Trophoblast cell (in vitro differentiated cells and primary cell): ENCODE data around the gene RAB36. TPM values are rescaled to one million over a fixed set of nuclear protein-coding genes. Genes with fewer than 3 reads are reported as not detected.

Experiments used
- DNase-seq, 2 donors: peaks; one replicate each; pipeline ENCODE4 v3.0.0-alpha.2; 2016
- H2AFZ ChIP-seq: 2 replicates; pipeline ENCODE4 v1.6.1; 2013; ENCODE audit warnings: low read length, moderate library complexity, mild to moderate bottlenecking; ENCODE audit not compliant: insufficient read depth, poor library complexity
- H2AK5ac ChIP-seq: 2 replicates; pipeline ENCODE4 v1.6.1; 2013; ENCODE audit warnings: mild to moderate bottlenecking, low read length
- H2BK120ac ChIP-seq: 2 replicates; pipeline ENCODE4 v1.6.1; 2013; ENCODE audit warnings: low read length, mild to moderate bottlenecking, moderate library complexity; ENCODE audit not compliant: insufficient read depth, poor library complexity
- H2BK12ac ChIP-seq: 2 replicates; pipeline ENCODE4 v1.6.1; 2013; ENCODE audit warnings: mild to moderate bottlenecking, low read length, moderate library complexity
- H2BK5ac ChIP-seq: 2 replicates; pipeline ENCODE4 v1.6.1; 2013; ENCODE audit warnings: low read length, low read depth, moderate library complexity, mild to moderate bottlenecking; ENCODE audit not compliant: poor library complexity
- H3K14ac ChIP-seq: 2 replicates; pipeline ENCODE4 v1.6.1; 2013; ENCODE audit warnings: mild to moderate bottlenecking, low read length
- H3K18ac ChIP-seq: 2 replicates; pipeline ENCODE4 v1.6.1; 2013; ENCODE audit warnings: mild to moderate bottlenecking, low read length
- H3K23ac ChIP-seq: 2 replicates; pipeline ENCODE4 v1.6.1; 2013; ENCODE audit warnings: low read length
- H3K27ac ChIP-seq: 2 replicates; pipeline ENCODE4 v1.5.1; 2013; ENCODE audit warnings: low read depth, mild to moderate bottlenecking, inconsistent platforms, low read length, moderate library complexity
- H3K27me3 ChIP-seq: 2 replicates; pipeline ENCODE4 v1.6.1; 2013; ENCODE audit warnings: inconsistent platforms, mild to moderate bottlenecking, low read length, moderate library complexity; ENCODE audit not compliant: insufficient read depth
- H3K36me3 ChIP-seq, 2 experiments: 1 replicate in 1 of 2; 2 replicates in 1 of 2; pipeline ENCODE4 v1.6.1; 2013; ENCODE audit warnings: low read length in 2 of 2, mild to moderate bottlenecking in 2 of 2, moderate library complexity in 1 of 2; ENCODE audit not compliant: insufficient read depth in 2 of 2, control insufficient read depth in 1 of 2
- H3K4ac ChIP-seq: 2 replicates; pipeline ENCODE4 v1.6.1; 2013; ENCODE audit warnings: low read depth, mild to moderate bottlenecking, low read length, moderate library complexity
- H3K4me1 ChIP-seq, 2 experiments: 1 replicate in 1 of 2; 2 replicates in 1 of 2; pipeline ENCODE4 v1.6.1; 2013; ENCODE audit warnings: low read length in 2 of 2, mild to moderate bottlenecking in 2 of 2, moderate library complexity in 1 of 2; ENCODE audit not compliant: insufficient read depth in 2 of 2, control insufficient read depth in 1 of 2
- H3K4me2 ChIP-seq: 2 replicates; pipeline ENCODE4 v1.6.1; 2013; ENCODE audit warnings: inconsistent platforms, mild to moderate bottlenecking, low read length, moderate library complexity
- H3K4me3 ChIP-seq: 2 replicates; pipeline ENCODE4 v1.5.1; 2013; ENCODE audit warnings: mild to moderate bottlenecking, low read depth, low read length, inconsistent platforms
- H3K79me1 ChIP-seq: one replicate; pipeline ENCODE4 v1.6.1; 2013; ENCODE audit warnings: low read length
- H3K79me2 ChIP-seq: 2 replicates; pipeline ENCODE4 v1.6.1; 2013; ENCODE audit warnings: low read length, mild to moderate bottlenecking; ENCODE audit not compliant: control insufficient read depth, insufficient read depth, poor library complexity
- H3K9ac ChIP-seq: 2 replicates; pipeline ENCODE4 v1.6.1; 2013; ENCODE audit warnings: mild to moderate bottlenecking, low read length
- H3K9me3 ChIP-seq: 2 replicates; pipeline ENCODE4 v1.6.1; 2013; ENCODE audit warnings: low read depth, mild to moderate bottlenecking, control low read depth, inconsistent platforms, low read length; ENCODE audit not compliant: insufficient read depth
- H4K12ac ChIP-seq: 2 replicates; pipeline ENCODE4 v1.6.1; 2013; ENCODE audit warnings: low read depth, mild to moderate bottlenecking, low read length, moderate library complexity
- H4K8ac ChIP-seq: 2 replicates; pipeline ENCODE4 v1.6.1; 2013; ENCODE audit warnings: low read depth, mild to moderate bottlenecking, low read length, moderate library complexity
- H4K91ac ChIP-seq: one replicate; pipeline ENCODE4 v1.6.1; 2013; ENCODE audit warnings: low read depth, mild to moderate bottlenecking, low read length, moderate library complexity
- WGBS: extraction: QIAGEN DNeasy Blood & Tissue Kit; methylation state at CpG from one replicate; pipeline ENCODE4 v1.1.7; 2013; ENCODE audit warnings: missing lambda C conversion rate; ENCODE audit not compliant: insufficient read length, insufficient coverage; ENCODE audit errors: extremely low coverage; 5-methylcytosine and 5-hydroxymethylcytosine counted together
- polyA plus RNA-seq: library from polyadenylated mRNA; stranded (reverse); fragments of 200-250 nt; gene quantifications from 2 replicates; pipeline ENCODE4 v1.2.3, GENCODE V29; 2013

RAB36 gene
- 0.92 and 1.1 TPM in 2 replicates for polyA plus RNA-seq

GRCh38 chr22:23144932-23145877 lies at the start of gene RAB36:
Gene RAB36 (plus strand): TSS chr22:23145477. CDS start chr22:23146617, 1,140 bp downstream.
- Histone ChIP-seq H3K79me1 (peaks cover 2% of the 10 kb centered on the region), H3K4me3 (peak within 1 kb of the TSS; percentile 29), H2BK120ac (no peak within 1 kb of the TSS), H2BK5ac (no peak within 1 kb of the TSS), H4K8ac (peak within 1 kb of the TSS; percentile 36), H2BK12ac (peak within 1 kb of the TSS; percentile 23), H2AK5ac (no peak within 1 kb of the TSS), H3K9me3 (peaks cover 2% of the 10 kb centered on the region), H3K14ac (no peak within 1 kb of the TSS), H3K23ac (no peak within 1 kb of the TSS), H4K12ac (no peak within 1 kb of the TSS), H4K91ac (no peak within 1 kb of the TSS), H3K27me3 (no peaks in the 10 kb centered on the region), H3K36me3 (no peaks in the 10 kb centered on the region), H3K18ac (no peak within 1 kb of the TSS), H3K9ac (no peak within 1 kb of the TSS), H3K27ac (no peak within 1 kb of the TSS), H3K4ac (no peak within 1 kb of the TSS), H2AFZ (peak within 1 kb of the TSS; percentile 10), H3K4me2 (peak within 1 kb of the TSS; percentile 62), H3K79me2 (no peaks in the 10 kb centered on the region), H3K4me1 (peaks cover 10 to 18% of the 10 kb centered on the region in 2 experiments)
- peak; percentile 98 to 99 for DNase-seq
- no CpG with 5 or more reads among the region's 62 CpGs for WGBS

- H3K9me3 ChIP-seq = peaks cover 3% of the 10 kb centered on the region
- no peak overlapping the region for H2AFZ ChIP-seq
- no peak overlapping the region for H3K14ac ChIP-seq
- DNase-seq = no peak
- no peak overlapping the region for H2BK120ac ChIP-seq
- H3K18ac ChIP-seq = no peak overlapping the region
- H3K27ac ChIP-seq = no peak overlapping the region
- no peak overlapping the region for H2AK5ac ChIP-seq
- no peak overlapping the region for H3K4ac ChIP-seq
- no peak overlapping the region for H2BK5ac ChIP-seq
- WGBS = no CpG with 5 or more reads among the region's 45 CpGs
- H3K27me3 ChIP-seq = no peaks in the 10 kb centered on the region
- H3K23ac ChIP-seq = no peak overlapping the region
- no peaks in the 10 kb centered on the region for H3K79me2 ChIP-seq
- H3K9ac ChIP-seq = no peak overlapping the region
- H4K91ac ChIP-seq = no peak overlapping the region
- no peak overlapping the region for H3K4me3 ChIP-seq
- no peaks in the 10 kb centered on the region for H3K79me1 ChIP-seq
- H4K12ac ChIP-seq = no peak overlapping the region
- no peaks in the 10 kb centered on the region for H3K36me3 ChIP-seq
- H4K8ac ChIP-seq = no peak overlapping the region
- no peak overlapping the region for H2BK12ac ChIP-seq
- H3K4me2 ChIP-seq = no peak overlapping the region
- H3K4me1 ChIP-seq = no peaks in the 10 kb centered on the region
Observed at GRCh38 chr22:23095733-23096342, 49.4 kb upstream of the RAB36 start.

GRCh38 chr22:23097412-23098229 lies 47.7 kb upstream of the RAB36 start:
- Histone ChIP-seq H3K4ac (no peak overlapping the region), H3K4me2 (no peak overlapping the region), H3K27ac (no peak overlapping the region), H4K91ac (no peak overlapping the region), H3K4me1 (no peaks in the 10 kb centered on the region), H3K23ac (no peak overlapping the region), H2AK5ac (no peak overlapping the region), H3K4me3 (no peak overlapping the region), H2AFZ (no peak overlapping the region), H3K9ac (no peak overlapping the region), H3K14ac (no peak overlapping the region), H3K18ac (no peak overlapping the region), H3K36me3 (no peaks in the 10 kb centered on the region), H3K9me3 (peaks cover 5% of the 10 kb centered on the region), H2BK120ac (no peak overlapping the region), H2BK5ac (no peak overlapping the region), H3K79me1 (no peaks in the 10 kb centered on the region), H4K12ac (no peak overlapping the region), H2BK12ac (no peak overlapping the region), H4K8ac (no peak overlapping the region), H3K27me3 (no peaks in the 10 kb centered on the region), H3K79me2 (no peaks in the 10 kb centered on the region)
- no CpG with 5 or more reads among the region's 16 CpGs for WGBS
- DNase-seq = no peak

GRCh38 chr22:23098230-23098705 lies 47.0 kb upstream of the RAB36 start:
- Histone ChIP-seq H2BK5ac (no peak overlapping the region), H3K9ac (no peak overlapping the region), H3K4me3 (no peak overlapping the region), H4K12ac (no peak overlapping the region), H3K4me1 (no peaks in the 10 kb centered on the region), H4K91ac (no peak overlapping the region), H3K79me1 (no peaks in the 10 kb centered on the region), H3K23ac (no peak overlapping the region), H2AFZ (no peak overlapping the region), H3K79me2 (no peaks in the 10 kb centered on the region), H2AK5ac (no peak overlapping the region), H3K36me3 (no peaks in the 10 kb centered on the region), H3K27ac (no peak overlapping the region), H3K4me2 (no peak overlapping the region), H3K9me3 (peaks cover 5% of the 10 kb centered on the region), H4K8ac (no peak overlapping the region), H2BK120ac (no peak overlapping the region), H3K14ac (no peak overlapping the region), H3K27me3 (no peaks in the 10 kb centered on the region), H3K4ac (no peak overlapping the region), H3K18ac (no peak overlapping the region), H2BK12ac (no peak overlapping the region)
- DNase-seq = no peak
- WGBS = no CpG with 5 or more reads among the region's 5 CpGs
